Measurements from ENCODE around the gene PLXNB2. TPM values are rescaled to one million over a fixed set of nuclear protein-coding genes. Genes with fewer than 3 reads are reported as not detected.

Gene PLXNB2
- total RNA-seq, 1 donor from 2014 or later: 362 TPM

DNA sequence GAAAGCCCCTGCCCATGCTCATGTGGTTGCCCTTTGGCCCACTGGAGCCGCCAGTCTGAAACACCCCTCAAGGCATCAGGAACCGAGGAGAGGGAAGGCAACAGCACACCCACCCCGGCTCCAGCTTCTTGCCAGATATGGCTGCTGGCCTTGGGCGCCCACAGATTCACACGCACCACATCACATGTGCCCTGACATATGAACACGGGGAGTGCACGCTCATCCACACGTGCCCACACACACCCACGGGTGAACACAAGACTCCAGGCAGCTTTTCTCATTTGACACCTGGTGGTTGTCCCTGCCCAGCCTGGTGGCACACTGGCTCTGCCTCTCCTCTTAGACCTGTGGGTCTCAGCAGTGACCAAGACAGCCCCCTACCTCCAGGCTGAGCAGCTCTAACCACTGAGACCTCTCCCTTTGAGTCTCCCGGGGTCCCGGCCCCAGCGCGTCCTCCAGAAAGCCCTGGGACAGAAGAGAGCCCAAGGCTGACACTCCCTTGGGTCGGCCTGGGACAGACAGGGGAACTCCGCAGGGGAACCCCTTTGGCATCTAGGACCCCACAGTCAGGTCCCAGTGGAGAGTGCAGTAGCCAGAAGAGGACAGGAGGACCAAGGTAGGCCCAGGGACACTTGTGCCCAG is 43.2 kb downstream of the PLXNB2 start:
- DNase-seq (ENCODE audit: extremely low spot score, unreplicated experiment): no peak
- H3K4me3 Mint-ChIP-seq (ENCODE audit: unreplicated experiment): no peak overlapping the region
- no peaks in the 10 kb centered on the region for H3K36me3 Mint-ChIP-seq (ENCODE audit: unreplicated experiment)
- no peaks in the 10 kb centered on the region for H3K9me3 Mint-ChIP-seq (ENCODE audit: unreplicated experiment)
- no peak overlapping the region for H3K27ac Mint-ChIP-seq (ENCODE audit: unreplicated experiment)
- H3K27me3 Mint-ChIP-seq (ENCODE audit: unreplicated experiment): no peaks in the 10 kb centered on the region
- TF ChIP-seq, protein P1, sequence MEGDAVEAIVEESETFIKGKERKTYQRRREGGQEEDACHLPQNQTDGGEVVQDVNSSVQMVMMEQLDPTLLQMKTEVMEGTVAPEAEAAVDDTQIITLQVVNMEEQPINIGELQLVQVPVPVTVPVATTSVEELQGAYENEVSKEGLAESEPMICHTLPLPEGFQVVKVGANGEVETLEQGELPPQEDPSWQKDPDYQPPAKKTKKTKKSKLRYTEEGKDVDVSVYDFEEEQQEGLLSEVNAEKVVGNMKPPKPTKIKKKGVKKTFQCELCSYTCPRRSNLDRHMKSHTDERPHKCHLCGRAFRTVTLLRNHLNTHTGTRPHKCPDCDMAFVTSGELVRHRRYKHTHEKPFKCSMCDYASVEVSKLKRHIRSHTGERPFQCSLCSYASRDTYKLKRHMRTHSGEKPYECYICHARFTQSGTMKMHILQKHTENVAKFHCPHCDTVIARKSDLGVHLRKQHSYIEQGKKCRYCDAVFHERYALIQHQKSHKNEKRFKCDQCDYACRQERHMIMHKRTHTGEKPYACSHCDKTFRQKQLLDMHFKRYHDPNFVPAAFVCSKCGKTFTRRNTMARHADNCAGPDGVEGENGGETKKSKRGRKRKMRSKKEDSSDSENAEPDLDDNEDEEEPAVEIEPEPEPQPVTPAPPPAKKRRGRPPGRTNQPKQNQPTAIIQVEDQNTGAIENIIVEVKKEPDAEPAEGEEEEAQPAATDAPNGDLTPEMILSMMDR (IDR thresholded peaks at IDR 0.05): no peak
- peaks cover 28% of the 10 kb centered on the region for H3K4me1 Mint-ChIP-seq (ENCODE audit: unreplicated experiment)

DNA sequence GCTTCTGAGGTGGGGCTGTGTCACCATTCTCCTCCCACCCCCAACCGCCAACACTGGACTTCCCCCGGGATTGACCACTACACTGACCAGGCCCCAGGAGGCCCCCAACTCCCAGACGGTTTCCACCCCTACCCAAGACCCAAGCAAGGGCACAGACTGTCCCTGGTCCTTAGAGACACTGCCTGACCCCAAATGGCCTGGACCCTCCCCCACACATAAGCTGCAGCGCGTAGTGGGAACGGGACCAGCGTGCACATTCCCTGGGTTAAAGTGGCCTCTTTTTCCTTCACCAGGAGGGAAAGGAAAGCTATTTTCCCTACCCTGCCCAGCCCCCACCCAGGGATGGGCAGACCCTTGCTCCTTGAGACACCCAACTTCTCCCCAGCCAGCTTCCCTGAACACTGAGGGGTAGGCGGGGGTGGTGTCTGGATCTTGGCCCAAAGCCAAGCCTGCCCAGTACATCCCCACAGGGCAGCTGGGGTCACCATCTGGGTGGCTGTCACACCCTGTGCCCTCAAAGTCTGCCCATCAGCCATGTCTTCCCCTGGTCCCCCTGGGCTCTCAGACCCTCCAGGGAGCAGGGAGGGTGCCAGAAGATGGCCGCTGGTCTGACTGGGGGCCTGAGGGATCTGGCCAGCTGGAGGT is 44.4 kb downstream of the PLXNB2 start:
- no peak overlapping the region for H3K27ac Mint-ChIP-seq (ENCODE audit: unreplicated experiment)
- no peaks in the 10 kb centered on the region for H3K9me3 Mint-ChIP-seq (ENCODE audit: unreplicated experiment)
- H3K4me1 Mint-ChIP-seq (ENCODE audit: unreplicated experiment): peaks cover 20% of the 10 kb centered on the region
- H3K27me3 Mint-ChIP-seq (ENCODE audit: unreplicated experiment): no peaks in the 10 kb centered on the region
- H3K36me3 Mint-ChIP-seq (ENCODE audit: unreplicated experiment): no peaks in the 10 kb centered on the region
- no peak overlapping the region for H3K4me3 Mint-ChIP-seq (ENCODE audit: unreplicated experiment)
- no peak for DNase-seq (ENCODE audit: extremely low spot score, unreplicated experiment)
- TF ChIP-seq, protein P1 (IDR thresholded peaks at IDR 0.05): no peak

DNA sequence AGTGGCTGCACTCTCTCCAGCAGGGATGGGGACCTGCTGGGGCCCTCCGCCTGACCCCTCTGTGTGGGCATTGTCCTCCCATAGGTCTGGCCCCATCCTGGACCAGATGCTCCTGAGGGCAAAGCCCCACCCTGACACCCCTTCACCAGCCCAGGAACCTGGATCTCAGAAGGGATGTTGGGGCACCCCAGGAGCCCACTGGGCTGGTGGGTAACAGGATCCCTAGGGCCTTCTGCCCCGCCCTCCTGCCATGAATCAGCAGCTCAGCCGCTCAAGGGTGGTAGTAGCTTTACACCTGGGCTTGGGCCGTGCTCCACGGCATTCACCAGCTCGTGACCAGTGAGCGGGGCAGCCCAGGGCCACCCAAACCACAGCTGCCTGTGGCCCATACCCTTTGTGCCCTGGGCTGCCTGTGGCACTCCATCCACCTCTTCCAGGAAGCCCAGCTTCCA is 45.0 kb downstream of the PLXNB2 start:
- no peak overlapping the region for H3K27ac Mint-ChIP-seq (ENCODE audit: unreplicated experiment)
- TF ChIP-seq, protein P1 (IDR thresholded peaks at IDR 0.05): no peak
- H3K4me3 Mint-ChIP-seq (ENCODE audit: unreplicated experiment): peak overlapping the region; percentile 65
- no peak for DNase-seq (ENCODE audit: extremely low spot score, unreplicated experiment)
- no peaks in the 10 kb centered on the region for H3K36me3 Mint-ChIP-seq (ENCODE audit: unreplicated experiment)
- H3K9me3 Mint-ChIP-seq (ENCODE audit: unreplicated experiment): no peaks in the 10 kb centered on the region
- H3K4me1 Mint-ChIP-seq (ENCODE audit: unreplicated experiment): peaks cover 19% of the 10 kb centered on the region
- H3K27me3 Mint-ChIP-seq (ENCODE audit: unreplicated experiment): no peaks in the 10 kb centered on the region

DNA sequence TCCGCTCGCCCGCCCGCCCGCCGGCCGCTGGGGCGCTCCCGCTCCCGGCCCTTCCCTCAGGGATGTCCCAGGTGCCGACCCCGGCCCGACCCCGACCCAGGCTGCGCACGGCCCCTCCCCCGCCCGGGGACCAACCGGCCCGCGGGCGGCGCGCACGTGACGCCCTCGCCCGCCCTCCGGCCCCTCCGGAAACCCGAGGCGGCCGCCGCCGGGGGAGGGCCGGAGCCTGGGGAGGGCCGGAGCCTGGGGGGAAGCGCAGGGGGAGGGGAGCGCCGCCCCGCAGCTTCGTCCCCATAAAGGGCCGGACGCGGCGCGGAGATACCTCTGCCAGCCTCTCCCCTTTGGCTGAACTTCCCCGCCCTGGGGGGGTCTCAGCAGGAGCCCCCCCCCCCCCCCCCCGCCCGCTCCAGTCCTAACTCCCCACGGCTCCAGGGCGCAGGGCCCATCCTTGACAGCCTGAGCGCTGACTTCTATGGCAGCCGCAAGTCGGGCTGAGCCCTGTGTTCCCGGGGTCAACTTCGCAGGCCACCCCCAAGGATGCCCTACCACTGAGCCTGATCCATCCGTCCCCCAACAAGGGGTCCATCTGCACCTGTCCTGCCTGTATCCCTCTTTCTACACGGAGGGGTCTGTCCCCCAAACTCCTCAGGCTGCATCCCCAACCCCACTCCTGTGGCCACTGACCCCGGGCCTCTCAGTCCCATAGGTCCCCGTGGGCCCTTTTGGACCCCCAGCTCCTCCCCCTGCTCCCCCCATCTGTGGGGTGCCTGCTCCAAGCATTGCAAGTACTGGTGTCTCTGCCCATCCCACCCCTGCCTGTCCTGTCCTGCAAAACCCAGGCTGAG is 45.6 kb downstream of the PLXNB2 start, which contains the start of gene MAPK12:
TSS of gene MAPK12 (minus strand) at position 69 of the 845 bp plus-strand sequence. CDS start 174 bp downstream, outside the sequence.
- Mint-ChIP-seq H3K4me1 (ENCODE audit: unreplicated experiment) (peaks cover 19% of the 10 kb centered on the region), H3K9me3 (ENCODE audit: unreplicated experiment) (no peaks in the 10 kb centered on the region), H3K36me3 (ENCODE audit: unreplicated experiment) (no peaks in the 10 kb centered on the region), H3K27ac (ENCODE audit: unreplicated experiment) (peak within 1 kb of the TSS; percentile 56), H3K4me3 (ENCODE audit: unreplicated experiment) (peak within 1 kb of the TSS; percentile 65), H3K27me3 (ENCODE audit: unreplicated experiment) (no peaks in the 10 kb centered on the region)
- TF ChIP-seq, protein P1 (IDR thresholded peaks at IDR 0.05): no peak
- DNase-seq (ENCODE audit: extremely low spot score, unreplicated experiment): no peak
